Measurements from ENCODE around the gene PADI4. TPM values are rescaled to one million over a fixed set of nuclear protein-coding genes. Genes with fewer than 3 reads are reported as not detected.

PADI4 gene
- total and polyA plus RNA-seq, 2 experiments from 2014 or later: 0.45 to 0.52 TPM

DNA sequence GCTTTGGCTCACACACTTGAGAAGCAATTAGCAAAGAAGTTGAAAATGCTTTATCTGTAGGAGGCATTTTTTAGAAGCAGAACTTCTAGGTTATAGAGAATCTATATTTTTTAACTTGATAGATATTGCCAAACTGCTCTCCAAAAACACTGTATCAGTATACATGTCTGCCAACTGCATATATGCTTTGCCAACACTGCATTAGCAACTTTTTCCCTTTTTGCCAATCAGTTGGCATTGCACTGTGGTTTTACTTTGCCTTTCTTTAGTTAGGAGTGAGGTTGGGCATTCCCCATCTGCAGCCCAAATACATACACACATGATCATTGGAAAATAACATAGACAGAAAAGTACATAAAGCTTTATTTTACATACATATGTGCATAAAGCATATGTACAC, 44.1 kb upstream of the PADI4 start:
- Mint-ChIP-seq H3K4me3 (no peak overlapping the region), H3K9me3 (no peaks in the 10 kb centered on the region), H3K4me1 (no peaks in the 10 kb centered on the region), H3K36me3 (ENCODE audit: low read depth) (no peaks in the 10 kb centered on the region), H3K27me3 (ENCODE audit: insufficient read depth, low read depth, poor library complexity) (no peaks in the 10 kb centered on the region), H3K27ac (no peak overlapping the region)
- TF ChIP-seq EZH2 (IDR thresholded peaks at IDR 0.05; ENCODE audit: low read depth, unreplicated experiment) (no peak), CREB1 (CRISPR knock-in tag; IDR thresholded peaks at IDR 0.05; ENCODE audit: low read depth) (no peak), STAT1 (IDR thresholded peaks at IDR 0.05; ENCODE audit: unreplicated experiment) (no peak), JUNB (IDR thresholded peaks at IDR 0.05; ENCODE audit: unreplicated experiment) (no peak), NANOG (IDR thresholded peaks at IDR 0.05; ENCODE audit: borderline replicate concordance) (no peak), ZNF331 (CRISPR knock-in tag; IDR thresholded peaks at IDR 0.05; ENCODE audit: low read depth) (no peak)
- TF ChIP-seq, protein P1, sequence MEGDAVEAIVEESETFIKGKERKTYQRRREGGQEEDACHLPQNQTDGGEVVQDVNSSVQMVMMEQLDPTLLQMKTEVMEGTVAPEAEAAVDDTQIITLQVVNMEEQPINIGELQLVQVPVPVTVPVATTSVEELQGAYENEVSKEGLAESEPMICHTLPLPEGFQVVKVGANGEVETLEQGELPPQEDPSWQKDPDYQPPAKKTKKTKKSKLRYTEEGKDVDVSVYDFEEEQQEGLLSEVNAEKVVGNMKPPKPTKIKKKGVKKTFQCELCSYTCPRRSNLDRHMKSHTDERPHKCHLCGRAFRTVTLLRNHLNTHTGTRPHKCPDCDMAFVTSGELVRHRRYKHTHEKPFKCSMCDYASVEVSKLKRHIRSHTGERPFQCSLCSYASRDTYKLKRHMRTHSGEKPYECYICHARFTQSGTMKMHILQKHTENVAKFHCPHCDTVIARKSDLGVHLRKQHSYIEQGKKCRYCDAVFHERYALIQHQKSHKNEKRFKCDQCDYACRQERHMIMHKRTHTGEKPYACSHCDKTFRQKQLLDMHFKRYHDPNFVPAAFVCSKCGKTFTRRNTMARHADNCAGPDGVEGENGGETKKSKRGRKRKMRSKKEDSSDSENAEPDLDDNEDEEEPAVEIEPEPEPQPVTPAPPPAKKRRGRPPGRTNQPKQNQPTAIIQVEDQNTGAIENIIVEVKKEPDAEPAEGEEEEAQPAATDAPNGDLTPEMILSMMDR (conservative IDR thresholded peaks at IDR 0.05; ENCODE audit: low read depth in 2 of 2): no peak
- TF ChIP-seq, protein P2, sequence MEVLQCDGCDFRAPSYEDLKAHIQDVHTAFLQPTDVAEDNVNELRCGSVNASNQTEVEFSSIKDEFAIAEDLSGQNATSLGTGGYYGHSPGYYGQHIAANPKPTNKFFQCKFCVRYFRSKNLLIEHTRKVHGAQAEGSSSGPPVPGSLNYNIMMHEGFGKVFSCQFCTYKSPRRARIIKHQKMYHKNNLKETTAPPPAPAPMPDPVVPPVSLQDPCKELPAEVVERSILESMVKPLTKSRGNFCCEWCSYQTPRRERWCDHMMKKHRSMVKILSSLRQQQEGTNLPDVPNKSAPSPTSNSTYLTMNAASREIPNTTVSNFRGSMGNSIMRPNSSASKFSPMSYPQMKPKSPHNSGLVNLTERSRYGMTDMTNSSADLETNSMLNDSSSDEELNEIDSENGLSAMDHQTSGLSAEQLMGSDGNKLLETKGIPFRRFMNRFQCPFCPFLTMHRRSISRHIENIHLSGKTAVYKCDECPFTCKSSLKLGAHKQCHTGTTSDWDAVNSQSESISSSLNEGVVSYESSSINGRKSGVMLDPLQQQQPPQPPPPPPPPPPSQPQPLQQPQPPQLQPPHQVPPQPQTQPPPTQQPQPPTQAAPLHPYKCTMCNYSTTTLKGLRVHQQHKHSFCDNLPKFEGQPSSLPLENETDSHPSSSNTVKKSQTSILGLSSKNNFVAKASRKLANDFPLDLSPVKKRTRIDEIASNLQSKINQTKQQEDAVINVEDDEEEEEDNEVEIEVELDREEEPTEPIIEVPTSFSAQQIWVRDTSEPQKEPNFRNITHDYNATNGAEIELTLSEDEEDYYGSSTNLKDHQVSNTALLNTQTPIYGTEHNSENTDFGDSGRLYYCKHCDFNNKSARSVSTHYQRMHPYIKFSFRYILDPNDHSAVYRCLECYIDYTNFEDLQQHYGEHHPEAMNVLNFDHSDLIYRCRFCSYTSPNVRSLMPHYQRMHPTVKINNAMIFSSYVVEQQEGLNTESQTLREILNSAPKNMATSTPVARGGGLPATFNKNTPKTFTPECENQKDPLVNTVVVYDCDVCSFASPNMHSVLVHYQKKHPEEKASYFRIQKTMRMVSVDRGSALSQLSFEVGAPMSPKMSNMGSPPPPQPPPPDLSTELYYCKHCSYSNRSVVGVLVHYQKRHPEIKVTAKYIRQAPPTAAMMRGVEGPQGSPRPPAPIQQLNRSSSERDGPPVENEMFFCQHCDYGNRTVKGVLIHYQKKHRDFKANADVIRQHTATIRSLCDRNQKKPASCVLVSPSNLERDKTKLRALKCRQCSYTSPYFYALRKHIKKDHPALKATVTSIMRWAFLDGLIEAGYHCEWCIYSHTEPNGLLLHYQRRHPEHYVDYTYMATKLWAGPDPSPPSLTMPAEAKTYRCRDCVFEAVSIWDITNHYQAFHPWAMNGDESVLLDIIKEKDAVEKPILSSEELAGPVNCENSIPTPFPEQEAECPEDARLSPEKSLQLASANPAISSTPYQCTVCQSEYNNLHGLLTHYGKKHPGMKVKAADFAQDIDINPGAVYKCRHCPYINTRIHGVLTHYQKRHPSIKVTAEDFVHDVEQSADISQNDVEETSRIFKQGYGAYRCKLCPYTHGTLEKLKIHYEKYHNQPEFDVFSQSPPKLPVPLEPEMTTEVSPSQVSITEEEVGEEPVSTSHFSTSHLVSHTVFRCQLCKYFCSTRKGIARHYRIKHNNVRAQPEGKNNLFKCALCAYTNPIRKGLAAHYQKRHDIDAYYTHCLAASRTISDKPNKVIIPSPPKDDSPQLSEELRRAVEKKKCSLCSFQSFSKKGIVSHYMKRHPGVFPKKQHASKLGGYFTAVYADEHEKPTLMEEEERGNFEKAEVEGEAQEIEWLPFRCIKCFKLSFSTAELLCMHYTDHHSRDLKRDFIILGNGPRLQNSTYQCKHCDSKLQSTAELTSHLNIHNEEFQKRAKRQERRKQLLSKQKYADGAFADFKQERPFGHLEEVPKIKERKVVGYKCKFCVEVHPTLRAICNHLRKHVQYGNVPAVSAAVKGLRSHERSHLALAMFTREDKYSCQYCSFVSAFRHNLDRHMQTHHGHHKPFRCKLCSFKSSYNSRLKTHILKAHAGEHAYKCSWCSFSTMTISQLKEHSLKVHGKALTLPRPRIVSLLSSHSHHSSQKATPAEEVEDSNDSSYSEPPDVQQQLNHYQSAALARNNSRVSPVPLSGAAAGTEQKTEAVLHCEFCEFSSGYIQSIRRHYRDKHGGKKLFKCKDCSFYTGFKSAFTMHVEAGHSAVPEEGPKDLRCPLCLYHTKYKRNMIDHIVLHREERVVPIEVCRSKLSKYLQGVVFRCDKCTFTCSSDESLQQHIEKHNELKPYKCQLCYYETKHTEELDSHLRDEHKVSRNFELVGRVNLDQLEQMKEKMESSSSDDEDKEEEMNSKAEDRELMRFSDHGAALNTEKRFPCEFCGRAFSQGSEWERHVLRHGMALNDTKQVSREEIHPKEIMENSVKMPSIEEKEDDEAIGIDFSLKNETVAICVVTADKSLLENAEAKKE (CRISPR knock-in tag; IDR thresholded peaks at IDR 0.05): no peak
- ATAC-seq (no peak), DNase-seq (ENCODE audit: low spot score) (no peak)
- no peak overlapping the region for H2AFZ ChIP-seq
- H3K27me3 ChIP-seq (ENCODE audit: insufficient read depth): no peaks in the 10 kb centered on the region
- H3K4me3 ChIP-seq: no peak overlapping the region
- H3K9me2 ChIP-seq (ENCODE audit: insufficient read depth): no peaks in the 10 kb centered on the region
- H3K4me1 ChIP-seq (ENCODE audit: insufficient read depth): no peaks in the 10 kb centered on the region
- H3F3A ChIP-seq (replicated peaks; ENCODE audit: low read depth): no peaks in the 10 kb centered on the region
- no peaks in the 10 kb centered on the region for H3K79me2 ChIP-seq (replicated peaks; ENCODE audit: insufficient read depth)
- no peak overlapping the region for H3K27ac ChIP-seq (ENCODE audit: low read depth)
- H4K20me1 ChIP-seq (replicated peaks; ENCODE audit: insufficient read depth): no peaks in the 10 kb centered on the region
- no peak overlapping the region for H3K4me2 ChIP-seq
- H3K36me3 ChIP-seq (ENCODE audit: insufficient read depth): no peaks in the 10 kb centered on the region

Measured in GM23338 (cell line).